GM19452 (cell line): ENCODE results near the gene ATOSA.

Experiments
- ATAC-seq: cut with Tn5 transposase; IDR thresholded peaks from one replicate; pipeline ENCODE4 v1.9.1; 2021; ENCODE audit not compliant: unreplicated experiment

Gene ATOSA, protein sequence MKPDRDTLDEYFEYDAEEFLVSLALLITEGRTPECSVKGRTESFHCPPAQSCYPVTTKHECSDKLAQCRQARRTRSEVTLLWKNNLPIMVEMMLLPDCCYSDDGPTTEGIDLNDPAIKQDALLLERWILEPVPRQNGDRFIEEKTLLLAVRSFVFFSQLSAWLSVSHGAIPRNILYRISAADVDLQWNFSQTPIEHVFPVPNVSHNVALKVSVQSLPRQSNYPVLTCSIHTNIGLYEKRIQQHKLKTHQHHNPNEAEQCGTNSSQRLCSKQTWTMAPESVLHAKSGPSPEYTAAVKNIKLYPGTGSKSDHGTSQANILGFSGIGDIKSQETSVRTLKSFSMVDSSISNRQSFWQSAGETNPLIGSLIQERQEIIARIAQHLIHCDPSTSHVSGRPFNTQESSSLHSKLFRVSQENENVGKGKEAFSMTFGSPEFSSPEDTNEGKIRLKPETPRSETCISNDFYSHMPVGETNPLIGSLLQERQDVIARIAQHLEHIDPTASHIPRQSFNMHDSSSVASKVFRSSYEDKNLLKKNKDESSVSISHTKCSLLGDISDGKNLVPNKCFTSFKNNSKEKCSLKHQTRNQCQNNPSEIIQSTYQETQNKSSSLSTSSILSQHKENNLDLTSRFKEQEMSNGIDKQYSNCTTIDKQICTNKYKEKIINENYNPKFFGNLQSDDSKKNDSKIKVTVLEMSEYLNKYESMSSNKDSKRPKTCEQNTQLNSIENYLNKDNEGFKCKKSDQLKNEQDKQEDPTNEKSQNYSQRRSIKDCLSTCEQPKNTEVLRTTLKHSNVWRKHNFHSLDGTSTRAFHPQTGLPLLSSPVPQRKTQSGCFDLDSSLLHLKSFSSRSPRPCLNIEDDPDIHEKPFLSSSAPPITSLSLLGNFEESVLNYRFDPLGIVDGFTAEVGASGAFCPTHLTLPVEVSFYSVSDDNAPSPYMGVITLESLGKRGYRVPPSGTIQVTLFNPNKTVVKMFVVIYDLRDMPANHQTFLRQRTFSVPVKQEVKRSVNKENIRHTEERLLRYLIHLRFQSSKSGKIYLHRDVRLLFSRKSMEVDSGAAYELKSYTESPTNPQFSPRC

DNA sequence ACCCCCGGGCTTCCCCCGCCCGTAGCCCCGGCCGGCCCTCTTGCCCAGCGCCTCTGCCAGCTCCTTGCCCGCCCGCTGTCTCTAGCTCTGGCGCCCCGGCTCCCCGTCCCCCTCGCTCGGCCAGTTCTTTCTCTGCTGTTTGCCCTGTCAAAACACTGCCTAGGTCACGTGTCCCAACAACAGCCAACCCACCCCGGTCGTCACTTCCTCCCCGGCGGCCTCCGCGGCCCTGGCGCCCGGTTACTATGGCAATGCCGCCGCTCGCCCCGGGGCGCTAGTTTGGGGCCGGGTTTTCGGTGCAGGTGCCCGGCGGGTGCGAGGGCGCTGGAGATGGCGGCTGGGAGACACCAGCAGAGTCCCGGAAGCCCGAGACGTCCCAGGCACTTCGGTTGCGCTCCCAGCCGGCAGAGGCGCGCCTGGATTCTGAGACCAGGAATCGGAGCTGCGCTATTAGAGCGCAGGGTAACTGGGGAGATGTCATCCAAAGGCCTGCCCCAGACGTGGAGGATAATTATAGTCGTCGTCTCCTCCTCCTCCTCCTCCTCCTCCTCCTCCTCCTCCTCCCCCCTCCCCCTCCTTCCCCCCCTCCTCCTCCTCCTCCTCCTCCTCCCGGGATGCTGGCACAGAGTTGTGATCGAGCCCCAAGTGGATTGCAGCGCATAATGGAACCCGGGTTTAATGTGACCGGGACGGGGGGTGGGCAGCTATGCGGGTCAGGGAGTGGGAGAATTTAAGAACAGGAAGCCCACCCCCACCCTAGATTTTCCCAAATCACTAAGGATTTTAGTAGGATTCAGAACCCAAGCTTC is at the start of gene ATOSA:
ATOSA (minus strand) TSS at position 157 of the 809 bp plus-strand sequence. CDS start 1,367 bp downstream, outside the sequence.
- ATAC-seq, result peak; percentile 61

DNA sequence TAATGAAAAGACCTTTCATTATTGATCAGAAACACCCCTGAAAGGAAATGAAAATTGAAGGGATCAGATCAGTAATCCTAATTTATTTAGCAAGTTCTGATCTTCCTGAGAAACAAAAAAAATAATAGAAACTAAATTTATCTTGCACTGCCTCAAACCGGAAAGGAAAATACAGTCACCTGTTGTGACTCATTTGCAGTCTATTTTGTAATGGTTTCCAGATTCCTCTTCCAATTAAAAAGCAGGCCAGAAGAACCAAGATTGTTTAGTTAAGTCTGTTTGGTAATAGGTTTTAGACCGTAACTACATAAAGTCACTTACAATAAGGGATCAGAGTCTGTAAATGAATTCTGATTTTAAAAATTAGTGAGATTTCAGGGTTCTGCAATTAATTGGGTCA is 49.7 kb upstream of the ATOSA start:
- ATAC-seq, result no peak

DNA sequence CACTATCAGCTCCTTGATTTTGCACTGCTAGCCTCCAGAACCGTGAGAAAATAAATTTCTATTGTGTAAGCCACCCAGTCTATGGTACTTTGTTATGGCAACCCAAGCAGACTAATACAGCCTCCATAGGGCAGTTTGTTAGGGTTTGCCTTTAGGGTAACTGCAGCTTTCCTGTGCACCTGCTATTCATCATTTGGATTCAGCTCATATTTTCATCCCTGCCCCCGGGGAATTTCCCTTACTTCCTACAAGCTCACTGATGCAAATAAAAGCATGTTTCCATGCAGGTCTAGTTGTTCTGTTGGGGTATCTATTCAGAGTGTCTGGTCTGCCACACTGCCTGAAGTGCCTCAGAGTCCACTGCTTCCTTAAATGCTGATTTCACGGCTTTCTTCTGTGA is 48.6 kb upstream of the ATOSA start:
- ATAC-seq, result no peak

DNA sequence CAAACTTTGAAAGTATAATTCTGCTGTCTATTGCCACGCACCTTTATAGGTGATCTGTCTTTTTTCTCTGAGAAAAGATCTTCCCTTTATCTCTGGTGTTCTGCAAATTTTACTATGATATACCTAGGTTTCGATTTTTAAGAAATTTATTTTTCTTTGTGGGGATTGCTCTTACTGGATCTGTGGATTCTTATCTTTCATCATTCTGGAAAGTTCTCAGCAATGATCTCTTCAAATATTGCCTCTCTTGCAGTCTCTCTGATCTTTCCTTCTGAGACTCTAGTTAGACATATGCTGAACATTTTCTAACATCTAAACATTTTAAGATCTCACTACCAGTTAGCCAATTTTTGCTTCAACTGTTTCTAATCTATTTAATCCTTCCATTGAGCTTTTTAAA is 47.0 kb upstream of the ATOSA start:
- ATAC-seq, result no peak

DNA sequence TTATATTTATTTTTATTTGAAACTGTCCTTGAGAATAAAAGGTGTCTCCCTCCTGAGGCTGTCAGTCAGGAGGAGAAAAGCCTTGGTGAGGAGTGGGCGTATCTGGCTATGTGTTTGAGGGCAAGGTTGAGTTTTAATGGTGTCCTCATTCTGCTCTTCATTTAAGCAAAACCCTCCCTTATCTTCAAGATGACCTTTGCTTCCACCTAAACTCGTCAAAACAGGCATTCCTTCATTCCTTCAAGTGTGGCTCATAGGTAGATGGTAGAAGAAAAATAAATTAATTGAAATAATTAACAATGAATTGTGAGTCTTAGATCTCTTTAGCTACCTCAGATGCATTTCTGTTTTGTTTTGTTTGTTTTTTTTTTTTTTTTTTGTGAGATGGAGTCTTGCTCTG is 39.4 kb upstream of the ATOSA start:
- no peak for ATAC-seq

DNA sequence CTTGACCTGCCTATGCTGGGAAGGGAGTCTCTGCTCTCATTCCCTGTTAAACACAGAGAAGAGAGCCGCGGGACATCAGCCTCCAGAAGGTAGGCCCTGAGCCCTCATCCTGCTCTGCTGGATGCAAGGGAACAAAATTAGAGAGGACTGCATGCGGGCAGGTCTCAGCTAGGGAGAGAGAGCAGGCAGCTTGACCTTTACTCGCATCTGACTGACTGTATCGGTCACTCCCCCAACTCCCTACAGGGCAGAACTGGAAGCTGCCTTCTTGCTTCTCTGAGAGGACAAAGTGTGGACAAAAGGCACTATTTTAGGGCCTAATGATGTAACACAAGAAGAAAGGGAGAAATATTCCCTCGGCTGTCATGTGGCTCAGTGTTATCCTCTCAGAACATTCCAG is 38.7 kb upstream of the ATOSA start:
- ATAC-seq, result no peak

DNA sequence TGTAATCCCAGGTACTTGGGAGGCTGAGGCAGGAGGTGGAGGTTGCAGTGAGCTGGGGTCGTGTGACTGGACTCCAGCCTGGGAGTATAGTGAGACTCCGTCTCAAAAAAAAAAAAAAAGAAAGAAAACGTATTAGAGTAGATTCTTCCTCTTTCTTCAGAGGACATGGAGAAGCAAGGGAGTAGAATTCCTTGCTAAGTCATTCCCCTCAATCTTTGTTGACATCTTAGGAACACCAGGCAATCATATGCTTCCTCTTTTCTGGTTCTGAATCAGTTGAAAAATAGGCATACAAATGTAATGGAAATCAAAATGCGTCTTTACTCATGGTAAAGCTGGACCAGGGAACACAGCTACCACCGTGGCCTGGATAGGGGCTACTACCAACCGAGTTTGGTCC is 38.3 kb upstream of the ATOSA start:
- ATAC-seq, result no peak

DNA sequence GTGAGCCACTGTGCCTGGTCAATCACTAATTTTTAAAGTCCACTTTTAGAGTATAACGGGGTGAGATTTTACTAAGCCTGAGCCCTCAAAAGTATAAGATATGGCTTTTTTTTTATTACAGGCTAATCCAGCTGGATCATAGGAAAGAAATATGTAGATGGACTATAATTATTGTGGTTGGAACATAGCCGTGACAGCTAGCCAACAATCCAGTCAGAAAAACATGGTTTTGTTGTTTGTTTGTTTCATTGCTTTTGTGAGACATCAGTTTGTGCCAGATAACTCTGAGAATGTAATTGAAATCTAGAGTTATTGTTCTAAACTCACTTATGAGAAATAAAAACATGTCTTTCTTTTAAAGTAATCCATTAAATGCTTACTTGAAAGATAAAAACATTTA is 37.3 kb upstream of the ATOSA start:
- no peak for ATAC-seq

DNA sequence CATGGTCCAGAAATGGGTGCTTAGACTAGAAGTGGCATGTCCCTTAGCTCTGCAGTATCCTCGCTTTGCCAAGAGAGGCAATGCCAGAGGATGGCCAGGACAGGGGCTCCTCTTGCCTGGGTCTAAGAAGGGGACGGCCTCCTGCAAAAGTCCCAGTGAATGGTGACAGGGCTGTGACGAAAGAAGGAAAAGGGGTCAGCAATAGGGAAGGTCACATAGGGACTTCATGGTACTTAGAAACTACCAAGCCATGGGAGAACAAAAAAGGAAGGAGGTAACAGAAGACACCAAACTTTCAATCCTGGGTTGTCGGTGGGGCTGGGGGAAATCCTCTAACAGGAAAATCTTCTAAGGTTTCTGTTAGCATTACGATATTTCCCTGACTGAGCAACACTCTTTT is 36.2 kb upstream of the ATOSA start:
- ATAC-seq, result no peak

DNA sequence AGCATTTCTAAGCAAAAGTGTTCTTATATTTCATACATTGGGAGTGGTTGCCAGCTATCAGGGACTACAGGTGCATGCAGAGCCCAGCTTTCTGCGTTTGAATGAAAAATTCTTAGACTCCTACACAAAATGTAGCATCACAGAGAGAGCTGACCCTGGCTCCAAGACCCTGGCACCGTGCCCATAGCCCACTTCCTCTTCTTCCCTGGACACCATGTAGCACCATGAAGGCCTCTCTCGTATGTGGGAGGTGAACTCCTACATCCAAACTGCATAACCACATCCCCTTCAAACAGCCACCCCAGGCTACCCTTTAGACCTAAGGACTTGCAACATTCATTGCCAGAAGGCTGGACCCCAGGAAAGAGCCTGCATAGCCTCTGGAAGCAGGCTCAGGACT is 35.8 kb upstream of the ATOSA start:
- ATAC-seq, result no peak

DNA sequence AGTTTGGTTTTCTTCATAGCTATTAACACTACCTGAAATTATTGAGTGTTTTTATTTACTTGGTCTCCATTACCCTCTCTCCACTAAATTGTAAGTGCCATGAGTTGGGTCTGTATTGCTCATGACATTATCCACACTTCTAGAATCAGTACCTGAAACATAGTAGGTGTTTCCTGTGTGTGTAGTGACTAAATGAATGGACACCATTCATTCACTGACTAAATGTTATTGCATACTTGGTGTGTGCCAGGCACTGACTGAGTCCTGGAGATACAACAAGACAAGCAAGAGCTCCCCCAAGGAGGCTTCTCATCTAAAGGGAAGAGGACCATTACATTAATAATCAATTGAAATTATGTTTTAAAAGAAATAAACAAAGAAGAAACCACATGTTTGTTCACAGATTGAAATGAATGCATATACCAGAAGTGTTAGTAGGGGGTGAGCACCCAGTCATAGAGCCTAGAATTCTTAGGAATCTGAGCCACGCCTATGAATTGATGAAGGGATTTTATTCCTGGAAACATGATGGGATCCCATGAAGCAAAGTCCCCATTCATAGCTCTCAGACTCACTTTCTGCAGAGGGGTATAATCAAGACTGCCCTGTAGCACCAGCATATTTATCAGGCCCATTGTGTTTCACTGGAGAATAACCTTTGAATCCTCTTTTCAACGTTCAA is 31.7 kb upstream of the ATOSA start:
- no peak for ATAC-seq

DNA sequence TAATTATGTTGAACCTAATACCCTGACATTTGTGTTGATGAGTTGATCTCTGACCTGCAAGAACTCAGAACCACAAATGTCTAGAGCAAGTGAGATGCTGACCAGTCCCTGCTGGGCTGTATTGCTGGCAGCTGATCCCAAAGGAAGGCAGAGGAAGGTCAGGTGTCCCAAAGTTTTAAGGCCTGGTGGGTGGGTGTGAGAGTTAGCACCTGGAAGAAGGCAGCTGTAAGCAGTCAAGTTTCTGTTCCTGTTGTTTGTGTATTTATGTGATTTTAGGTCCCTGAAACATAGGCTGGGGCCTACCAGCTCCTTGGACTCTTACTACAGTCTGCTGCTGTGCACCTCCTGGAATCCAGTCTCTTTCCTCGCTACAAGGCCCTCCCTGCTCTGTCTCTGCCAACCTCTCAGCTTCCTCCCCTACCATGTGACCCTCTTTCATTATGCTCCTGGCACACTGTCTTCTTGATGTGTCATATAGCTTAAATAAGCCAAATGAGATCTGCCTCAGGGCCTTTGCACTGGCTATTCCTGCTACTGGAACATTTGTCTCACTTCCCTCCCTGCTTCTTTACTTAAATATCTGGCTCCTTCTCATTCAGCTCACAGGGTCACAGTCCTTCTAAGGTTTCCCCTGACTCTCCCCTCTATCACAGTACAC is 31.0 kb upstream of the ATOSA start:
- ATAC-seq, result peak; percentile 42

DNA sequence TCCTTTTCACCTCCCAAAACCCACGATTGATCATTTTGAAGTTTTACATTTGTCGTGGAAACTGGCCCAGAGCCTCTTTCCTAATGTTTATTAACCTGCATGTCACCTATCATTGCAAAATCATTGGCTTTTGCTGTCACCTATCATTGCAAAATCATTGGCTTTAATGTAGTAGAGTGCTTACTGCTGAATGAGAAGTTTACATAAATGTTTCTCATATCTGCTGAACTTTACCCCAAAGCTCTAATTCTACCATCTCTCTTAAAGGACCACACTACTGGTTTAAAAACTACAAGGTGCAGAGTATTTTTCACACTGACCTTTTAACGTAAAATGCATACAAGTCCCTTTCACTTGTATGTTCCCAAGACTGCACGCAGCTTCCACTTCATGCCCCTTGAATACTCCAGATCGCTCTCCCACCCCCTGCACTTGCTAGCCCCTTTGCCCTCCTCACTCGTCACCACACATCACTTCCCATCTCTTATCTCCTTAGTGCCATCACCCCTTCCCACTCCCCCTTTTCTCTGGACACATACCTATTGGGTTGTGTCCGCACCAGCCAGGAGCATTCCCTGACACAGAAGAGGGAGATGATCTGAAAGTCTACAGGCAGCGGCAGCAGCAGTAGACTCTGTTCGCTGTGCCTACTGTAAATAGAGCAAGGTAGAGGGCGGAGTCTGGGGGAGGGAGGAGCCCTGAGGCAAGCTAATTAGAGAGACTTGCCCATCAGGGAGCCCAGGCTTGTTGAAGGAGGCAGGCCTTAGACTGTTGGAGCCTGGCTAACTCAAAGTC is 30.2 kb upstream of the ATOSA start:
- peak; percentile 76 for ATAC-seq

DNA sequence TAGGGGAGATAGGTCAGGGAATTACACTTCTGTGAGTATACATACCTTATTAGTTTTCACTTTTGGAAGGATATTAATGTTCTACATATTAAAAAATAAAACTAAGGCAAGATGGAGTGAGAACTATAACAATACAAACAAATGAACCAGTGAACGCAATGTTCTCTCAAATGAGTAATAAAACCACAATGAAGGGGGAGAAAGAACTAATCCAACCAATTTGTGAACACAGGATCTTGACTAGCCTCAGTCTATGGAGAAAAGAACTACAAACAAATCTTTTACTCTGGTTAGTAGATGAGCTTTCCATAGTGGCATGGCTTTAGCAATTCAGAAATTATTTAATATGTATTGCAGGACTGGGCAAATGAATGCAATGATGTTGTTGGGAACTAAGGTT is 26.9 kb upstream of the ATOSA start:
- ATAC-seq, result no peak

DNA sequence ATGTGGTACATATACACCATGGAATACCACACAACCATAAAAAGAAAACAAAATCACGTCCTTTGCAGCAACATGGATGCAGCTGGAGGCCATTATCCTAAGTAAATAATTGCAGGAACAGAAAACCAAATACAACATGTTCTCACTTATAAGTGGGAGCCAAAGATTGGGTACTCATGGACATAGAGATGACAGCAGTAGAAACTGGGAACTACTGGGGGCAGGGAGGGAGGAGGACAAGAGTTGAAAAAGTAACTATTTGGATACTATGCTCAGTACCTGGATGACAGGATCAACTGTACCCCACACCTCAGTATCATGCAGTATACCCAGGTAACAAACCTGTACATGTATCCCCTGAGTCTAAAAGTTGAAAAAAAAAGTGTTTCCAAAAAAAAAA is 23.2 kb upstream of the ATOSA start:
- no peak for ATAC-seq

DNA sequence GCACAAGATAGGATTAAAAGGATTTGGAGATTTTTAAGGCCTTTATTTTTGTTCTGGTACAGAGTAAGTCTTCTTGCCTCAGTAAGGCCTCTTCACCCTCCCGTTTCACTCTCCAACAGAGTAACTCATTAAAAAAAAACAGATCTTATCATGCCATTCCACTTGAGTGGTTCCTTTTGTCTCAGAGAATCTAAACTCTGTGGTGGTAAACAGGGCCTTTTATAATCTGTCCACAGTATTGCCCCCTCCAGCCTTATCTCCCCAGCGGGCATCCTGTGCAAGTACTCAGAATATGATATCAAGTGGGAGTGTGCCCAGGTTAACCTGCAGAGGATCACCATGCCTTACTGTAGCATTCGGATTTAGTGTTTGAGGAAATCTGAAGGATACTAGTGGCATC is 20.3 kb upstream of the ATOSA start:
- ATAC-seq, result no peak

DNA sequence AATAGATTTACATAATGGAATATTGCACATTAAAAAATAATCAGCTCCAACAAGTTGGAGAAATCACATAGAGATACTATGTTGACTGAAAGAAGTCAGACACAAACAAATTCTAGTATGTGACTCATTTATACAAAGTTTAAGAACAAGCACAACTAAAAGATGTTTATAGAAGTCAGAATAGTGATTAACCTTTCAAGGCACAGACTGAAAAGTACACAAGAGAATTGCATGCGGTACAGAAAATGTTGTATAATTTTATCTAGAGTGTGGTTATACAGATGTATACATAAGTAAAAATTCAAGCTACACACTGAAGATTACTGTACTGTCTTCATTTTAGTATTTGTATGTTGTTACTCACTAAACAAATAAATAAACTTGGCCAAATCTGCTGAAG is 19.3 kb upstream of the ATOSA start:
- no peak for ATAC-seq

DNA sequence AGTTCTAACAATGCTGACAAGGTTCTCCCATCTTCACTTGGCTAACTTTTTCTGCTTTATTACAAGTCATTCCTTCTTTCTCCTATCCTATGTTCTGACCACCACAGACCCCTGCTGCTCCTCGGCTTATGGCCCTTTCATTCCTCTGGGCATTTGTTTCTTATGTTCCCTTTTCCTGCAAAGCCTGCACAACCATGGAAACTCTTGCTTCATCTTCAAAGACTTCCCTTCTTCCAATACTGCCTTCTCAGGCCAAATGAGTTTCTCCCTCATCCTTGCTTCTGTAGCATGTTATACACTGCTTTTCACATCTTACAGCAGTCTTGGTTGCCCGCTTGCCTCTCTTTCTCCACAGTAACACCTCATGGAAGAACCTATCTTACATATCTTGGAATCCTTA is 17.9 kb upstream of the ATOSA start:
- ATAC-seq, result no peak

DNA sequence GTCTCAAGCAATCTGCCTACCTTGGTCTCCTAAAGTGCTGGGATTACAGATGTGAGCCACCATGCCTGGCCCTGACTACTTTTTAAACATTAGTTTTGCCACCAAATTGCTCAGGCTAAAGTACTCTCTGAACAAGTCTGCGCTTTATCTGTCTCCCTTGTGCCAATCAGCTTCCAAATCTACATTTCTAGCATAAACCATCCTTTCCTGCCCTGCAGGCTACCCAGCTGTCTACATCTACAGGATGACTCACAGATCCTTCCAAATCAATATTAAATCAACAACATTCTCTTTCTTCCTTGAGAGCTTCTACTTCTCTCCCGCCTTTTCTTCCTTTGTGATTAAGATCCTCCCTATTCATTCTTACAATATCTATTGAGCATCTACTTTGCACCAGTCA is 16.0 kb upstream of the ATOSA start:
- no peak for ATAC-seq
